PC-9 (cell line): ENCODE data around the gene MATK.

Experiments
- EZH2 ChIP-seq: fragments of 200-600 bp; sonication (generic); IDR thresholded peaks from 2 replicates; pipeline ENCODE4 v1.8.0; 2017; ENCODE audit warnings: antibody characterized with exemption, low read depth
- TF ChIP-seq, protein P1 (sequence below): fragments of 200-600 bp; sonication (generic); conservative IDR thresholded peaks from 2 replicates; pipeline ENCODE4 v1.6.1; 2017; ENCODE audit warnings: mixed run types, antibody characterized with exemption, mild to moderate bottlenecking, moderate library complexity

DNA sequence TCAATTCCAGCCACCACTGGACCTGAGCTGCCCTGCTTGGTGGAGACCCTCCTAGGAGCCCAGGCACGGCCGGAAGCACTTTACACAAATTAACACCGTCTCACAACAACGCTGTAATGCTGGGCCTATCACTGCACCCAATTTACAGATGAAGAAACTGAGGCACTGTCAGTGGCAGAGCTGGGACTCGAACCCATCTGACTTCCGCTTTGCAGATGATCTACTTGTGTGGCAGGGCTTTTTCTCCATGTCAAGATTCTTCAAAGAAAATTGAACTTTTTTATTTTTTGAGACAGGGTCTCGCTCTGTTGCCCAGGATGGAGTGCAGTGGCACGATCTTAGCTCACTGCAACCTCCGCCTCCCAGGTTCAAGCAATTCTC, 48.9 kb upstream of the MATK start:
- TF ChIP-seq, protein P1, sequence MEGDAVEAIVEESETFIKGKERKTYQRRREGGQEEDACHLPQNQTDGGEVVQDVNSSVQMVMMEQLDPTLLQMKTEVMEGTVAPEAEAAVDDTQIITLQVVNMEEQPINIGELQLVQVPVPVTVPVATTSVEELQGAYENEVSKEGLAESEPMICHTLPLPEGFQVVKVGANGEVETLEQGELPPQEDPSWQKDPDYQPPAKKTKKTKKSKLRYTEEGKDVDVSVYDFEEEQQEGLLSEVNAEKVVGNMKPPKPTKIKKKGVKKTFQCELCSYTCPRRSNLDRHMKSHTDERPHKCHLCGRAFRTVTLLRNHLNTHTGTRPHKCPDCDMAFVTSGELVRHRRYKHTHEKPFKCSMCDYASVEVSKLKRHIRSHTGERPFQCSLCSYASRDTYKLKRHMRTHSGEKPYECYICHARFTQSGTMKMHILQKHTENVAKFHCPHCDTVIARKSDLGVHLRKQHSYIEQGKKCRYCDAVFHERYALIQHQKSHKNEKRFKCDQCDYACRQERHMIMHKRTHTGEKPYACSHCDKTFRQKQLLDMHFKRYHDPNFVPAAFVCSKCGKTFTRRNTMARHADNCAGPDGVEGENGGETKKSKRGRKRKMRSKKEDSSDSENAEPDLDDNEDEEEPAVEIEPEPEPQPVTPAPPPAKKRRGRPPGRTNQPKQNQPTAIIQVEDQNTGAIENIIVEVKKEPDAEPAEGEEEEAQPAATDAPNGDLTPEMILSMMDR, result no peak
- TF ChIP-seq EZH2, result no peak
